NOMO-1 treated with dmso at 0.1 percent for 144 hours (cell line): ENCODE data around the gene DDX24.
A peak's percentile ranks its signal among the peaks of the same experiment; 100 is the strongest.

Experiments
- DNase-seq: peaks from one replicate; lab custom pipeline; 2025; ENCODE audit not compliant: unreplicated experiment; lab: John Stamatoyannopoulos, UW

DDX24 gene

DNA sequence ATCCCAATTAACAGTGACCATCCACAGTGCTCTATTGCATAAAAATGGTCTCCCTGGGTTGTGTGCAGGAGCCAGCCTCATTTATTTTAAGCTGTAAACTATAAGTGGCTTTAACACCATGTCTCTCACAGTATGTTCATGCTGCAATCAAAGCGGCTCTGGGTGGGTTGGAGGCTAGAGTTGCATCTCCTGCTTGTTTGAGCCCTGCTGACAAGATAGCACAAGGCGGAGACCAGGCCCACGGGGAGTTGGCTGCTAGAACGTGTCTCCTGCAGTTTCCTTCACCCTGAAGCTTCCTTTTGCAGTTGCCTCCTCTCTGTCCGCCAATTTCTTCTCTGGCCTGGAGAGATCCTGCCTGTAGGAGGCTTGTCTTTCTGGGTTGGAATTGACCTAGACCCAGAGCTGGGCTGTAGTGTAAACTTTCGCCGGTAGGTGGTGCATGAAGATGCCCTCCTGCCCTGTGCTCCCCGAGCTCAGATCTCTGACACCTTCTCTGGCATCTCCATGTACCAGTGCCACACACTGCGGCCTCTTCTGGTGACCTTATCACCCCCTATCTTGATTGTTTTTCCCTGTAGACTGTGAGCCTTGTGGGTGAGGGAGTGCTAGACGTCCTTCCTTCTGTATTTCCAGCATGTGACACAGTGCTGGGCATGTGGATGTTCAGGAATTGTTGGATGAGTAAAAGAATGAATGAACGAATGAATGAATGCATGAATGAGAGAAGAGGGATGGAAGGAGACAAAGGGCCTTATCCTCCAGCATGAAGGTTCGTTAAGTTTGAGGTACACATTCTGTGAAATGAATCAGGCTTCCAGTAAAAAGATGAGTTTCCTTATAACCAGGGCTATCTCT, 44.5 kb downstream of the DDX24 start:
- peak; percentile 25 for DNase-seq

GRCh38 chr14:94034886-94035285, 46.1 kb downstream of the DDX24 start:
- DNase-seq: no peak

DNA sequence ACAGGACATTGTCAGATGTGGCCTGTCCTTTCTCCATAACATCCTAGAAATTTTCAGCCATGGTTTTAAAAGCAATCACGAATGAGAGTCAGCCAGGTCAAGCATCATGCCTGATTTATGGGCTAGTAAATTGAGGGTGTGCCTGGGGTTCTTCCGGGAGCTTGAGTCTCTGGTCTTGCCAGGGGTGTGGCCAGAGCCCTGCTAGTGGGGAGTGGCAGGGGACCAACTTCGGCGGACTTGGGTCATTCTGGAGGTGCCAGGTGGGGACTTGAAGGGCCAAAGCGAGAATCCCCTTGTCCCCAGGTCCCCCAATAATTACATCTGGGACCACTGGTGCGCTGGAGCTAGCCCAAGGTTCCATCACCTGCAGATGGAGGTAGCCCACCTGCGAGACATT, 49.1 kb downstream of the DDX24 start:
- DNase-seq: no peak

GRCh38 chr14:94031161-94031882, 49.7 kb downstream of the DDX24 start:
- no peak for DNase-seq

DNA sequence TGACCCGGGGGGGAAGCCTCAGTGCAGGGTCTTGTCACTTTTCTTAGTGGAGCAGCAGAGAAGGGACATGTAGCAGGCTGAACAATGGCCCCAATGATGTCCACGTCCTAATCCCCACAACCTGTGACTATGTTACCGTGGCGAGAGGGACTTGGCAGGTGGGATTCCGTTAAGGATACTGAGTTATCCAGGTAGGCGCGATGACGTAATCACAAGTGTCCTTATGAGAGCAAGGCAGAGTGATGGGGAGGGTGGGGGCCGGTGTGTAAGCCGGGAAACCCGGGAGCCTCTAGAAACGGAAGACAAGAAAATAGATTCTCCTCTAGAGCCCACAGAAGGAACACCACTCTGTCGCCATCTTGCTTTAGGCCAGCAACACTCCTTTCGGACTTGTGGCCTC, 50.4 kb downstream of the DDX24 start:
- DNase-seq: no peak

GRCh38 chr14:94029671-94030203, 51.3 kb downstream of the DDX24 start:
- DNase-seq: no peak

DNA sequence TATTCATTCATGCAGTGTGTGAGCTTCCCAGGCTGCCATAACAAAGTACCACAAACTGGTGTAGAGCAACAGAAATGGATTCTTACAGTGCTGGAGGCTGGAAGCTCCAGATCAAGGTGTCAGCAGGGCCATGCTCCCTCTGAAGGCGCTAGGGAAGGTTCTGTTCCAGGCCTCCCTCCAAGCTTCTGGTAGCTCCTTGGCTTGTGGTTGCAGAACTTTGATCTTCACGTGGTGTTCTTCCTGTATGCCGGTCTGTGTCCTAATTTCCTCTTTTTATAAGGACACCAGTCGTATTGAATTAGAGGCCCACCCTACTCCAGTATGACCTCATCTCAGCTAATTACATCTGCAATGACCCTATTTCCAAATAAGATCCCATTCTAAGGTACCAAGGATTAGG, 51.7 kb downstream of the DDX24 start:
- DNase-seq: peak; percentile 61

DNA sequence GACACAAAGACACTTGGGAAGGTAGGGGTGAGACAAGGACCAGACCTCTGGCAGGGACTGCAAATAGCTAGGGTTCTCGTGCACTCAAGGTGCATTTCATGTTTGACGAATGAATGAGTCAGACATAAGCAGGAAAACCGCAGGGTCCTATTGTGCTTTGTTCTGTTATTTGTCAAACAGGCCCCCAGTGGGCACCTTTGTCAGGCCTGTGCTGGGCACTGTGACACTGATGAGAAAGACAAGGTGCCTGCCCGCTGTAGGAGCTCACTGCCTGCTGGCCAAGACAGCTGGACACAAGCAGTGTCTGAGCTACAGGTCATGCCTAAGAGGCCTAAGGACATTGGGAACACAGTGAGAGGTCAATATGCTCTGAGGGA, 52.6 kb downstream of the DDX24 start:
- DNase-seq: no peak

GRCh38 chr14:94027566-94028449, 53.2 kb downstream of the DDX24 start:
- DNase-seq: no peak

DNA sequence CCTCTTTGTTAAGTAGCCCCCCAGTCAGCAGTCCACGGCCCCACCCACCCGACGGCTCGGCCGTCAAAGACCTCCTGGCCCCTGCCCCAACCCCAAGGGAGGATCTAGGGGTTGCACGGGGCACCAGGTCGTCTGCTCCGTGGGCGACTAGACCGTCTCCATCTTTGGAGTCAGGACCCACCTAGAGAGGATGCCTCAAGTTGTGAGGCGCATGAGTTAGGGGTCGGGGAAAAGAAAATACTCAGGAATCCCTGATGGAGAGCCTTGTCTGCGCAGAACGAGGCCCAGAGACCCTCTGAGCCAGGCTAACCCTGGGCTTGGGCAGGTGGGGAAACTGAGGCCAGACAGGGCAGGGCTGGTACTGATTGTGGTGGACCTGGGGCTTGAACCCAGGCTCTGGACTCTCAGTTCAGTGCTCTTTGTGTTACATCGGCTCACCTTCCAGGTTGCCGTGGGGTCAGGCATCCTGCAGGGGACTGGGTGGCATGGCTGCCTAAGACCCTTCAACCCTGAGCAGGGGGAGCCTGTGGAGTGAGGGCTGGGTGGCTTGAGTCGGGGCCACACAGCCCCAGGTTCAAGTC, 54.0 kb downstream of the DDX24 start:
- no peak for DNase-seq

- DNase-seq: peak; percentile 93
Measured at GRCh38 chr14:94026173-94026888, 54.7 kb downstream of the DDX24 start, which contains the start of gene OTUB2. TSS of gene OTUB2 (plus strand) at chr14:94026340. CDS start at chr14:94026538, 198 bp downstream.

DNA sequence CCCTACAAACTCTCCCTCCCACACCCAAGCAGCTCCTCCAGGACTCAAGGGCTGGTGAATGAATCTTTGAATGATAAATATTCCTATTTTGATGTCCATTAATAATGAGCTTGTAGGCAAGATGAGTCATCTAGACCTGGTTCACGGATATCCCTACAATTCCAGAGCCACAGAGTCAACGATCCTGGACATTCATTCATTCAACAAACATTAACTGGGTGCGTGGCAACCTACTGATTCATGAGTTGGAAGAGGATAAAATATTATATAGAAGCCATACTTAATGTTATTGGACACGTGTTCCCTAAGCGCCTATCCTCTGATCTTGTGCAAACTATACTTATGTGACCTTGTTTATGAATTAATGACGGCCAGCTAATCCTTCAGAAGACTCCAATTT, 55.3 kb downstream of the DDX24 start:
- DNase-seq: no peak

DNA sequence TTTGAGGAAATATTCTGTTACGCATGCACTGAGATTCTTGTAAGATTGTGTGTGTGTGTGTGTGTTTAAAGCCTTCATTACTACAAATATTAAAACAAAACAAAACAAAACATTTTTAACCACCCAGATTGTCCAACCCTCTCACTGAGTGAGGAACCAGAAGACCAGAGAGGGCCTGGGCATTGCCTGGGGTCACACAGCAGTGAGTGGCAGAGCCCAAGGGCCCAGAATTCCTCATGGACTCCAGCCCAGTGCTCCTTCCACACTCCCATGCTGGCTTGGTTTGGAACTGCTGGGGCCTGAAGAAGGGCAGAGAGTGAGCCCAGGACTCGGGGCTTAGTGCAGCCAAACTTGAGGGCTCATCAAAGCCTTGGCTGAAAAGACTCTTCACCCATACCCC, 56.5 kb downstream of the DDX24 start:
- no peak for DNase-seq

DNA sequence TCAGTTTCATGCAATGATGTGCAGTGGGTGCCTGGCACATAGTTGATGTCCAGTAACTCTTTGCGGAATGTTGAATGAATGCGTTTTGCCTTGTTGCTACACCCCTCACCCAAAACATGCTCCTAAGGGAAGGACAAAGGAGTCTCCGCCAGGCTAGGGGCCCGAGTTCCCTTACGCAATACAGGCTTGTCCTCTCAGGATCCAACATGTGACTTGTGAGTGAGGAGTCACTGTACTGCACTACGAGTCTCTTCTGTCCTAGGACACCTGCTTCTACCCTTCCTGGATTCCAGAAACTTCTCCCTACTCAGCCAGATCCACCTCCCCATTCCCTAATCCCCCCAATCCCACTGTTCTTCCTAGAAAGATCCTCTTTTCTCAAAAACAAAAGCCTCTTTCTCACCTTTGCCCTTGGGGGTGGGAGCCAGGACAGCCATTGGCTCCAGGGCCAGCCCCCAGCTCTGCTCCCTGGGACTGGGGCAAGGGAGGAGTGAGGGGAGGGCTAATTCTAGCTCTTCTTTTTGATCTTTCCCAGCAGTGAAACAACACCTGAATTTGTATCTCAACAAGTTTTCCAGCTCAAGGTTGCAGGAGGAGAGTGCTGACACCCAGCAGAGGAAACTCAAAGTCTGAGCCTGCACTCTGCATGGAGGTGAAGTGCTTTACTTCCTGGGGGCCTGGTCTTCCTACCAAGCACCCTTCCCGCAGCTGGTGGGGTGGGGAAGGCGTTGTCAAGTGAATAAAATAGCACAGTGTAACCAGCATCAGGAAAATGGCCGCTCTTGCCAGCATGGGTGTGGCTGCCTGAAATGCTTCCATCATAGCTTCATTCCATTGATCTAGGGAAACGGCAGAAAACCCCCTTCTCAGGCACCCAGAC, 58.2 kb downstream of the DDX24 start:
- no peak for DNase-seq

- DNase-seq: no peak
Measured at GRCh38 chr14:94021416-94022157, 59.4 kb downstream of the DDX24 start.

GRCh38 chr14:94021001-94021400, 60.0 kb downstream of the DDX24 start:
- DNase-seq: no peak

DNA sequence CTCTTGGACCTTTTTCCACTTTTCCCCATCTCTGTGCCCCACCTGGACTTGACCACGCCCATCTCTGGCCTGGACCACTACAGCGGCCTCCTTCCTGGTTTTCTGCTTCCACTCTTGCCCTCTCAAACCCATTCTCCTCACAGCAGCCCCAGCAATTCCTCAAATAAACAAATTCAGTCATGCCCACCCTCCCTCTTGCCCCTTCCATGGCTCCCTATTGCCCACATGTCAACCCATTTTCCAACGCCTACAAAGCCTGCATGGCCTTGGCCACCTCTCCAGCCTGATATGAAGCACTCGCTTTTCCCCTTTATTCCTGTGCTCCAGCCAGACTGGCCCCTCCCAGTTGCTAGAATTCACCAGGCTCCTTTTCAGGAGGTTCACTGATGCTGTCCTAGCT, 60.7 kb downstream of the DDX24 start:
- no peak for DNase-seq

GRCh38 chr14:94019329-94019728, 61.7 kb downstream of the DDX24 start:
- DNase-seq: no peak
